ENCODE results near the gene MYO19. TPM values are rescaled to one million over a fixed set of nuclear protein-coding genes. Genes with fewer than 3 reads are reported as not detected.

MYO19 gene
- total RNA-seq, 1 experiment from 2014 or later, result 167 TPM

GRCh38 chr17:36534840-36535668, at the start of gene MYO19, which contains the start of gene PIGW (continued):
- TF ChIP-seq REST (IDR thresholded peaks at IDR 0.05; ENCODE audit: low read depth) (no peak), RAD21 (IDR thresholded peaks at IDR 0.05; ENCODE audit: low read depth) (no peak; the same call in 1 of the 2 replicates), EZH2phosphoT487 (IDR thresholded peaks at IDR 0.05; ENCODE audit: borderline replicate concordance) (no peak), ATF3 (IDR thresholded peaks at IDR 0.05) (no peak), SIN3A (IDR thresholded peaks at IDR 0.05; ENCODE audit: low read depth) (peak; percentile 87), MAX (IDR thresholded peaks at IDR 0.05) (peak; percentile 93)

GRCh38 chr17:36583787-36584186, 49.1 kb upstream of the MYO19 start:
- no peak for DNase-seq (ENCODE audit: low read depth, low spot score)
- Histone ChIP-seq H3K9ac (ENCODE audit: low read length) (no peak overlapping the region), H3K79me2 (ENCODE audit: insufficient read depth, low read length) (peaks cover 13% of the 10 kb centered on the region; the same call in 1 of the 2 replicates), H3K36me3 (ENCODE audit: control insufficient read depth in 1 of 2, insufficient read depth in 2 of 2, low read length in 2 of 2) (peaks cover 23 to 47% of the 10 kb centered on the region in 2 experiments), H3K4me1 (ENCODE audit: control insufficient read depth in 1 of 2, insufficient read depth in 2 of 2, low read length in 2 of 2) (no peaks in the 10 kb centered on the region), H3K4me2 (ENCODE audit: low read length) (no peak overlapping the region), H3K9me3 (ENCODE audit: control insufficient read depth in 1 of 2, insufficient read depth in 1 of 2, low read depth in 1 of 2, low read length in 2 of 2) (no peaks in the 10 kb centered on the region), H4K20me1 (ENCODE audit: insufficient read depth) (no peaks in the 10 kb centered on the region; the same call in 1 of the 2 replicates), H3K27me3 (ENCODE audit: insufficient read depth, low read length) (no peaks in the 10 kb centered on the region), H3K27ac (ENCODE audit: low read depth, low read length) (no peak overlapping the region), H3K9me2 (ENCODE audit: insufficient read depth) (no peaks in the 10 kb centered on the region), H3K4me3 (replicated peaks in 1 of 2; ENCODE audit: low read depth in 1 of 2, low read length in 2 of 2) (no peak overlapping the region), H2AFZ (ENCODE audit: low read depth, low read length, poor library complexity, severe bottlenecking) (no peak overlapping the region)
- BruUV-seq (replicated peaks), result no TSS peak
- intact Hi-C loops (cut with micrococcal nuclease), result no loop called here
- TF ChIP-seq MAX (IDR thresholded peaks at IDR 0.05) (no peak), CTCF (IDR thresholded peaks at IDR 0.05 in 2 of 3, conservative IDR thresholded peaks at IDR 0.05 in 1 of 3; ENCODE audit: borderline replicate concordance in 1 of 3, insufficient read depth in 1 of 3, low read depth in 2 of 3, low read length in 2 of 3) (no peak)
- CTCF ChIA-PET, result interaction anchor here (1.7 kb wide), 1 partner anchor 19 kb away, joined by 7 read pairs; no protein-coding TSS in a partner anchor
- no peak for ATAC-seq
- POLR2A ChIA-PET, result no interaction called here
- RAD21 ChIA-PET (ENCODE audit: low non-redundant PET in 1 of 2, low total read pairs in 2 of 2, uncharacterized antibody in 2 of 2, unreplicated experiment in 2 of 2), result no interaction called here

All from HCT116 (cell line).